PFSK-1 (cell line): ENCODE data around the gene MAP7D2.

Experiments used
- FOXP2 ChIP-seq: optimal IDR thresholded peaks from 2 replicates; pipeline ENCODE3; 2011; ENCODE audit warnings: borderline replicate concordance, control low read depth, inconsistent platforms; ENCODE audit not compliant: insufficient read depth; ENCODE audit errors: extremely low read length, extremely low read depth
- POLR2AphosphoS5 ChIP-seq: IDR thresholded peaks from 2 replicates; pipeline ENCODE4 v1.6.1; 2012; ENCODE audit warnings: low read depth, mild to moderate bottlenecking, control low read depth, low read length, moderate library complexity
- REST ChIP-seq, 2 experiments: IDR thresholded peaks; 2 replicates each; pipeline versions ENCODE4 v1.6.1 to v1.8.0; 2011 to 2012; ENCODE audit warnings: low read depth in 2 of 2, low read length in 2 of 2, control low read depth in 1 of 2, inconsistent platforms in 1 of 2, mild to moderate bottlenecking in 1 of 2, moderate library complexity in 1 of 2; ENCODE audit not compliant: insufficient read depth in 1 of 2
- SIN3A ChIP-seq: IDR thresholded peaks from 2 replicates; pipeline ENCODE4 v1.6.1; 2012; ENCODE audit warnings: mild to moderate bottlenecking, low read length, moderate library complexity, borderline replicate concordance; ENCODE audit not compliant: insufficient read depth
- TAF1 ChIP-seq: IDR thresholded peaks from 2 replicates; pipeline ENCODE4 v1.6.1; 2012; ENCODE audit warnings: low read length, control low read depth, borderline replicate concordance; ENCODE audit not compliant: insufficient read depth

The MAP7D2 gene

GRCh38 chrX:20038966-20039365, 77.7 kb downstream of the MAP7D2 start:
- TF ChIP-seq POLR2AphosphoS5 (no peak), SIN3A (no peak), REST (IDR thresholded peaks at IDR 0.05; ENCODE audit: insufficient read depth in 1 of 2, low read depth in 2 of 2, low read length in 2 of 2) (no peak), FOXP2 (no peak), TAF1 (no peak)

- TF ChIP-seq TAF1, result no peak
- no peak for TF ChIP-seq REST (IDR thresholded peaks at IDR 0.05; ENCODE audit: insufficient read depth in 1 of 2, low read depth in 2 of 2, low read length in 2 of 2)
- no peak for TF ChIP-seq SIN3A
- no peak for TF ChIP-seq FOXP2
- no peak for TF ChIP-seq POLR2AphosphoS5
Measured at GRCh38 chrX:20037186-20037585, 79.5 kb downstream of the MAP7D2 start.

- TF ChIP-seq POLR2AphosphoS5 (no peak), FOXP2 (no peak), REST (IDR thresholded peaks at IDR 0.05; ENCODE audit: insufficient read depth in 1 of 2, low read depth in 2 of 2, low read length in 2 of 2) (no peak), SIN3A (no peak), TAF1 (no peak)
Measured at GRCh38 chrX:20032201-20032600, 84.5 kb downstream of the MAP7D2 start.

- TF ChIP-seq REST (IDR thresholded peaks at IDR 0.05; ENCODE audit: insufficient read depth in 1 of 2, low read depth in 2 of 2, low read length in 2 of 2) (no peak), POLR2AphosphoS5 (no peak), TAF1 (no peak), FOXP2 (no peak), SIN3A (no peak)
Measured at GRCh38 chrX:20029728-20030127, 87.0 kb downstream of the MAP7D2 start.

GRCh38 chrX:20028588-20028987, 88.1 kb downstream of the MAP7D2 start:
- no peak for TF ChIP-seq POLR2AphosphoS5
